AG09319 (cell line): ENCODE results near the gene ACOX2.

ENCODE experiments used
- DNase-seq: peaks from one replicate; pipeline ENCODE4 v3.0.0-alpha.2; 2010; ENCODE audit warnings: low read depth; ENCODE audit errors: extremely low read depth
- TF ChIP-seq, protein P1 (sequence below): IDR thresholded peaks from 2 replicates; pipeline ENCODE4 v1.5.1; 2011; ENCODE audit warnings: low read depth, mild to moderate bottlenecking, inconsistent platforms, low read length, moderate library complexity

The ACOX2 gene

DNA sequence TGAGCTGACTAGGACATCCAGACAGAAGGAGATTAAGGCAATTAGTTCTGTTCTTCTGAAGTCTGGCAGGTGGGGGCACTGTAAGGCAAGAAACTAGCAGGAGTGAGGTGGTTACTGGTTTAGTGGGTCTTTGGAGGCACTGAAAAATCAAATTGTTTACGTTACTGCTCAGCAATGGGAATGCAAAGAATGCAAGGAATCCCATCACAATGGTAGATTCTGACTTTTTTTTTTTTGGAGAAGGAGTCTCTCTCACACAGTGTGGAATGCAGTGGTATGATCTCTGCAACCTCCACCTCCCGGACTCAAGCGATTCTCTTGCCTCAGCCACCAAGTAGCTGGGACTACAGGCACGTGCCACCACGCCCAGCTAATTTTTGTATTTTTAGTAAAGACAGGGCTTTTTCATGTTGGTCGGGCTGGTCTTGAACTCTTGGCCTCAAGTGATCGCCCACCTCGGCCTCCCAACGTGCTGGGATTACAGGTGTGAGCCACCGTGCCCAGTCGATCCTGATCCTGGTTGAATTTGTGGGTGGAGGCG is 23.9 kb upstream of the ACOX2 start:
- TF ChIP-seq, protein P1, sequence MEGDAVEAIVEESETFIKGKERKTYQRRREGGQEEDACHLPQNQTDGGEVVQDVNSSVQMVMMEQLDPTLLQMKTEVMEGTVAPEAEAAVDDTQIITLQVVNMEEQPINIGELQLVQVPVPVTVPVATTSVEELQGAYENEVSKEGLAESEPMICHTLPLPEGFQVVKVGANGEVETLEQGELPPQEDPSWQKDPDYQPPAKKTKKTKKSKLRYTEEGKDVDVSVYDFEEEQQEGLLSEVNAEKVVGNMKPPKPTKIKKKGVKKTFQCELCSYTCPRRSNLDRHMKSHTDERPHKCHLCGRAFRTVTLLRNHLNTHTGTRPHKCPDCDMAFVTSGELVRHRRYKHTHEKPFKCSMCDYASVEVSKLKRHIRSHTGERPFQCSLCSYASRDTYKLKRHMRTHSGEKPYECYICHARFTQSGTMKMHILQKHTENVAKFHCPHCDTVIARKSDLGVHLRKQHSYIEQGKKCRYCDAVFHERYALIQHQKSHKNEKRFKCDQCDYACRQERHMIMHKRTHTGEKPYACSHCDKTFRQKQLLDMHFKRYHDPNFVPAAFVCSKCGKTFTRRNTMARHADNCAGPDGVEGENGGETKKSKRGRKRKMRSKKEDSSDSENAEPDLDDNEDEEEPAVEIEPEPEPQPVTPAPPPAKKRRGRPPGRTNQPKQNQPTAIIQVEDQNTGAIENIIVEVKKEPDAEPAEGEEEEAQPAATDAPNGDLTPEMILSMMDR = peak; percentile 61
- DNase-seq = peak; percentile 85

- DNase-seq = no peak
- TF ChIP-seq, protein P1 = no peak
Observed at GRCh38 chr3:58559586-58559985, 22.6 kb upstream of the ACOX2 start.

GRCh38 chr3:58557491-58557890 is 20.5 kb upstream of the ACOX2 start:
- DNase-seq = no peak
- TF ChIP-seq, protein P1 = no peak

- no peak for DNase-seq
- TF ChIP-seq, protein P1 = no peak
Observed at GRCh38 chr3:58556761-58557221, 19.8 kb upstream of the ACOX2 start.

DNA sequence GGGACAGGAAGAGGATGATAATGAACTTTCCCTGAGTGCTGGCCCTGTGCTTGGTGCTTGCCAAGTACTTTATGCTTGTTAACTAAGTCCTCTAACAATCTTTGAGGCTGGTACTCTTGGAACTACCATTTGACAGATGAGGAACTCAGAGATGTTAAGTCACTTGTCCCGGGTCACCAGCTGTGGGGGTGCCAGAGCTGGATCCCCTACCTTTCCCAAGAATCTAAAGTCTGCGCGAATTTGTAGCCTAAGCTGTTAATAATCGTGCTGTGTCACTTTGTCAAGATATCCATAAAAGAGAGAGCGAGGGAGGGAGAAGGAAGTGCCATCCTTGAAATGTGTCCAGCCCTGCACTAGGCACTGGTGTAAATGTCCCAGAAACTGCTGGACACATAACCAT is 19.0 kb upstream of the ACOX2 start:
- no peak for DNase-seq
- TF ChIP-seq, protein P1 = no peak

- TF ChIP-seq, protein P1 = no peak
- no peak for DNase-seq
Observed at GRCh38 chr3:58555203-58555602, 18.2 kb upstream of the ACOX2 start.

- TF ChIP-seq, protein P1 = no peak
- no peak for DNase-seq
Observed at GRCh38 chr3:58553003-58553402, 16.0 kb upstream of the ACOX2 start.
